SU-DHL-6 (cell line): Measurements from ENCODE around the gene COL4A1.

Experiments used
- H2AFZ ChIP-seq: fragments of 200-600 bp; sonication (generic); 2 replicates; pipeline ENCODE4 v1.6.1; 2014; ENCODE audit warnings: low read depth, mild to moderate bottlenecking, moderate library complexity, mixed read lengths, antibody characterized with exemption, low read length; ENCODE audit not compliant: severe bottlenecking
- H3F3A ChIP-seq: fragments of 200-600 bp; shearing (Covaris generic); 2 replicates; pipeline ENCODE4 v1.6.0; 2016; ENCODE audit warnings: antibody characterized with exemption, mild to moderate bottlenecking; ENCODE audit not compliant: insufficient read depth
- H3K27ac ChIP-seq: fragments of 200-600 bp; sonication (generic); 2 replicates; pipeline ENCODE4 v1.5.1; 2016; ENCODE audit warnings: low read depth, mild to moderate bottlenecking, low read length, moderate library complexity, mixed read lengths
- H3K27me3 ChIP-seq: fragments of 200-600 bp; sonication (generic), shearing (Covaris generic); 2 replicates; pipeline ENCODE4 v1.6.0; 2014; ENCODE audit warnings: mild to moderate bottlenecking, low read length
- H3K36me3 ChIP-seq: fragments of 200-600 bp; sonication (generic); 2 replicates; pipeline ENCODE4 v1.6.1; 2014; ENCODE audit warnings: mild to moderate bottlenecking, low read length, mixed read lengths
- H3K4me2 ChIP-seq: fragments of 300-600, 200-600 bp; shearing (Covaris generic), sonication (generic); 2 replicates; pipeline ENCODE4 v1.6.0; 2014; ENCODE audit warnings: low read length, low read depth, mild to moderate bottlenecking; ENCODE audit not compliant: poor library complexity, severe bottlenecking
- H3K4me3 ChIP-seq: fragments of 200-600 bp; sonication (generic); 2 replicates; pipeline ENCODE4 v1.5.1; 2014; ENCODE audit warnings: antibody characterized with exemption, low read length, mild to moderate bottlenecking, mixed read lengths; ENCODE audit not compliant: insufficient read depth, poor library complexity, severe bottlenecking
- H3K79me2 ChIP-seq: fragments of 200-600 bp; sonication (generic); 2 replicates; pipeline ENCODE4 v1.6.1; 2014; ENCODE audit warnings: mild to moderate bottlenecking, low read length, moderate library complexity; ENCODE audit not compliant: insufficient read depth
- H3K9ac ChIP-seq: fragments of 200-600 bp; sonication (generic); 2 replicates; pipeline ENCODE4 v1.7.0; 2014; ENCODE audit warnings: mild to moderate bottlenecking, low read length
- H3K9me2 ChIP-seq: fragments of 200-600 bp; sonication (generic); replicated peaks from 2 replicates; pipeline ENCODE4 v1.6.1; 2014; ENCODE audit warnings: low read length; ENCODE audit not compliant: insufficient read depth
- H3K9me3 ChIP-seq: fragments of 200-600 bp; sonication (generic); 2 replicates; pipeline ENCODE4 v1.6.1; 2014; ENCODE audit warnings: low read length, mixed read lengths; ENCODE audit not compliant: insufficient read depth
- H4K20me1 ChIP-seq: fragments of 200-600 bp; sonication (generic); 2 replicates; pipeline ENCODE4 v1.6.1; 2014; ENCODE audit warnings: low read depth, mild to moderate bottlenecking, antibody characterized with exemption, low read length, moderate library complexity, mixed read lengths
- EZH2phosphoT487 ChIP-seq: fragments of 200-600 bp; sonication (generic), shearing (Covaris generic); conservative IDR thresholded peaks from 2 replicates; pipeline ENCODE4 v1.6.1; 2018; ENCODE audit warnings: mild to moderate bottlenecking, antibody characterized with exemption, low read length, moderate library complexity, mixed read lengths
- TF ChIP-seq, protein P1 (sequence below): fragments of 200-600 bp; sonication (generic); IDR thresholded peaks from one replicate; pipeline ENCODE4 v1.5.1; 2017; ENCODE audit warnings: antibody characterized with exemption, mild to moderate bottlenecking, low read length, moderate library complexity; ENCODE audit not compliant: insufficient read depth, poor library complexity, severe bottlenecking

Gene COL4A1

DNA sequence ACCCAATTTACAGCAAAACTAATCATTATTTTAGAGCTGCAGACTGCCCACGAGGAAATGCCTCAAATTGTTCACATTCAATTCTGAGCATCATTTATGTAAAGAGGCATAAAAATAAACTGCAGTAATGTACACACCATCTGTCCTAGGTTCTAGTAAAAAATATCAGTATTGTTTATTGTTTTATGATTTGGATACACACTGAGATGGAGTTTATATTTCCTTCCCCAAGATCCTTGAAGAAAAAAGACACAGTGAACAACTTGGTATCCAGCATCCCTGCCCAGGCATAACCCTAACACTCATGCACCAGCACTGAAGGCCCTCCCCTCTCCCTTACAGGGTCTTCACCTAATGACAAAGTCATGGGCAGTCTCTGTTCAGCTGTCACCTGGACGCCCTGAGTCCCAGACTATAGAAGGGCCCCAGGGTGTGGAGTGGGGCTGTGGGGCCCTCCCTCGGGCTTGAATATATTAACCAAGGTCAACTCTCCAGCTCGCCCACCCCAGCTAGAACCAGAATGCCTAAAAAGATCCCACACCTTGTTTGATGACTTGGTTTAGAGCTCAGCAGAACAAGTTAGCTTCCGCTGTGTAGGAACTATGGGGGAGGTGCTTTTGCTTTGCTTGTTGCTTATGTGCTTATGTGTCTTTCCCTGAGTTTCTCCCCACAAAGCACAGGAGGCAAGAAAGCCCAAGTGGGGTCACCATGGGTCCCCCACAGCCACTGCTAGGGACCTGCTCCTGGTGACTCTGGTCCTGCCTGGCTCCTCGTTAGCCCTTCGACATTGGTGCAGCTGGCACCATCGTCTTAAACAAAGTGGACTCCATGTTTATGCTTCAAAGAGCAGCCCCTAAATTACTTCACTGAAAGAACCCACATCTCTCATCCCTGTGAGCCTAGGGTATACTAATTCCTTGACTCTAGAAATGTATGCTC lies 111.1 kb downstream of the COL4A1 start:
- Histone ChIP-seq H3K27ac (no peak overlapping the region), H3K9me3 (no peaks in the 10 kb centered on the region), H3K9ac (no peak overlapping the region), H3K4me3 (no peak overlapping the region), H3K9me2 (no peaks in the 10 kb centered on the region), H3K4me2 (no peak overlapping the region), H3F3A (no peaks in the 10 kb centered on the region), H3K79me2 (no peaks in the 10 kb centered on the region), H4K20me1 (no peaks in the 10 kb centered on the region), H3K36me3 (no peaks in the 10 kb centered on the region), H3K27me3 (no peaks in the 10 kb centered on the region), H2AFZ (no peak overlapping the region)
- no peak for TF ChIP-seq EZH2phosphoT487
- TF ChIP-seq, protein P1, sequence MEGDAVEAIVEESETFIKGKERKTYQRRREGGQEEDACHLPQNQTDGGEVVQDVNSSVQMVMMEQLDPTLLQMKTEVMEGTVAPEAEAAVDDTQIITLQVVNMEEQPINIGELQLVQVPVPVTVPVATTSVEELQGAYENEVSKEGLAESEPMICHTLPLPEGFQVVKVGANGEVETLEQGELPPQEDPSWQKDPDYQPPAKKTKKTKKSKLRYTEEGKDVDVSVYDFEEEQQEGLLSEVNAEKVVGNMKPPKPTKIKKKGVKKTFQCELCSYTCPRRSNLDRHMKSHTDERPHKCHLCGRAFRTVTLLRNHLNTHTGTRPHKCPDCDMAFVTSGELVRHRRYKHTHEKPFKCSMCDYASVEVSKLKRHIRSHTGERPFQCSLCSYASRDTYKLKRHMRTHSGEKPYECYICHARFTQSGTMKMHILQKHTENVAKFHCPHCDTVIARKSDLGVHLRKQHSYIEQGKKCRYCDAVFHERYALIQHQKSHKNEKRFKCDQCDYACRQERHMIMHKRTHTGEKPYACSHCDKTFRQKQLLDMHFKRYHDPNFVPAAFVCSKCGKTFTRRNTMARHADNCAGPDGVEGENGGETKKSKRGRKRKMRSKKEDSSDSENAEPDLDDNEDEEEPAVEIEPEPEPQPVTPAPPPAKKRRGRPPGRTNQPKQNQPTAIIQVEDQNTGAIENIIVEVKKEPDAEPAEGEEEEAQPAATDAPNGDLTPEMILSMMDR, result no peak

DNA sequence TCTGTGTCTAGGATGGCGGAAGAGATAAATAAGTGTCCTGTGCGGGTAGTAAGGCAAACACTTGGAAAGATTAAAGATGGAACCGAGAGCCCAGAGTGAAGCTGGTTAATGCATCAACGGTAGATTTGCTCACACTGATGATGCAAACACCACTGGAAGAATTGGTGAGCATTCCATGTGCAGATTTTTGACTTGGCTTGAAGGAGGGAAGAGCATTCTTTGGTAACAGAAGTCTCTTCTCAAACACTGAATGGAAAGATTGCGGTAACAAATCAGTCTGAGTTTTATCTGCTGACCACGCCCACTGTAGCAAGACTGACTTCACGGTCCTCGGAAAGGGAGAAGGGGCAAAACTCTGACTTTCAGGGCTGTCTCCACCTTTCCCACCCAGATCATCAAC lies 112.5 kb downstream of the COL4A1 start:
- Histone ChIP-seq H3F3A (no peaks in the 10 kb centered on the region), H3K79me2 (no peaks in the 10 kb centered on the region), H3K27me3 (no peaks in the 10 kb centered on the region), H3K9me2 (no peaks in the 10 kb centered on the region), H3K36me3 (no peaks in the 10 kb centered on the region), H3K4me2 (no peak overlapping the region), H3K27ac (no peak overlapping the region), H4K20me1 (no peaks in the 10 kb centered on the region), H3K9ac (no peak overlapping the region), H2AFZ (no peak overlapping the region), H3K4me3 (no peak overlapping the region), H3K9me3 (no peaks in the 10 kb centered on the region)
- TF ChIP-seq EZH2phosphoT487, result no peak

DNA sequence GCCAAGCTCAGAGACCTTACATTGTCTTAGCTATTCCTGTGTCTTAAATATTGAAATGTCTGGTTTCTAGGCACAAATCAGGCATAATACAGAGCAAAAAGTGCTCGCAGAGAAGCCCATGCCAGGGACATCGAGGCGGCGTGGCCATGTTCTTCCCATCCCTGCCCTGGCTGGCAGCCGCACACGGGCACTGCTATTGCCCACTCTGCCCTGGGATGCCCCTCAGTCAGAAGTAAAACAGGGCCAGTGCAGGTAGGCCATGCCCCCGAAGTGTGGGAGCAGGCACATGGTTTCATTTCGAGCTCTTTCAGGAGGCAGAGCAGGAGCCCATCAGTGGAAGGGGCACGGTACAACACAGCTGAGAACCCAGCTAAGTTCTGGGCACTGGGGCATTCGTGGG lies 113.5 kb downstream of the COL4A1 start:
- Histone ChIP-seq H3K79me2 (no peaks in the 10 kb centered on the region), H4K20me1 (no peaks in the 10 kb centered on the region), H3K9me3 (no peaks in the 10 kb centered on the region), H3K27me3 (no peaks in the 10 kb centered on the region), H3K4me2 (no peak overlapping the region), H3K4me3 (no peak overlapping the region), H2AFZ (no peak overlapping the region), H3K9ac (no peak overlapping the region), H3K27ac (no peak overlapping the region), H3K36me3 (no peaks in the 10 kb centered on the region), H3K9me2 (no peaks in the 10 kb centered on the region), H3F3A (no peaks in the 10 kb centered on the region)
- TF ChIP-seq EZH2phosphoT487, result no peak
- TF ChIP-seq, protein P1, result no peak

DNA sequence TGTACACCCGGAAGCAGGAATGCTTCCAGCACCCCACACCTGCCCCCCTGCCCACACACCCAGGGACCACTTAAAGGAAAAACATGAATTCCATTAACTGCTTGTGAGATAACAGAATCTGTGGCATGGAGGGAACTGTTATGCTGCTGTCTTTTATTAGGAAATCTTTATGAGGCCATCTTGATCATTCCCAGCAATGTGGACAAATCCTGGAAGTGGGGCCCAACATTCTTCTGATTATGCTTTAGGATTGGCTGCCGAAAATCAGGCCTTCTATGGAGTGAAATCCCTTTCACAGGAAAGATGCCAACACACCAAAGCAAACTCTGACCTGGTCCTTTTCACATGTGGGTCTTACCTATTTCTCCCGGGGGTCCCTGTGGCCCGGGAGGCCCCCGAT lies 114.5 kb downstream of the COL4A1 start:
- Histone ChIP-seq H3K4me2 (no peak overlapping the region), H3K4me3 (no peak overlapping the region), H3K9me2 (no peaks in the 10 kb centered on the region), H3K27me3 (no peaks in the 10 kb centered on the region), H3F3A (no peaks in the 10 kb centered on the region), H4K20me1 (no peaks in the 10 kb centered on the region), H3K27ac (no peak overlapping the region), H3K36me3 (no peaks in the 10 kb centered on the region), H3K9ac (no peak overlapping the region), H2AFZ (no peak overlapping the region), H3K9me3 (no peaks in the 10 kb centered on the region), H3K79me2 (no peaks in the 10 kb centered on the region)
- TF ChIP-seq EZH2phosphoT487, result no peak
- TF ChIP-seq, protein P1, result no peak
